IMR-90 (cell line): ENCODE measurements around the gene KMT2E. TPM values are rescaled to one million over a fixed set of nuclear protein-coding genes. Genes with fewer than 3 reads are reported as not detected.

Source experiments
- ATAC-seq: fragments of 200-7000 bp; cut with Tn5 transposase; 2 replicates; pipeline ENCODE4 v1.9.1; 2020; ENCODE audit warnings: low read depth, mild to moderate bottlenecking, moderate library complexity
- BruUV-seq: library from RNA; stranded (reverse); fragments of 400-500 nt; replicated peaks from 2 replicates; lab custom pipeline; 2021; lab: Mats Ljungman, UMichigan
- CTCF ChIA-PET: fragments of 300-600 bp; formaldehyde crosslinking; extraction: SDS; loops from one replicate; lab custom pipeline; 2021; ENCODE audit warnings: antibody characterized with exemption; lab: Yijun Ruan, JAX
- POLR2A ChIA-PET: fragments of 300-600 bp; sonication (Branson Sonifier 250); formaldehyde crosslinking; loops from one replicate; lab custom pipeline; 2022; ENCODE audit warnings: antibody characterized with exemption; ENCODE audit not compliant: unreplicated experiment; lab: Charles Lee
- DNase-seq: peaks from one replicate; pipeline ENCODE4 v3.0.0; 2013
- H2AFZ ChIP-seq: replicated peaks from 2 replicates; pipeline ENCODE3; 2013; ENCODE audit warnings: low read length, mild to moderate bottlenecking; ENCODE audit not compliant: poor library complexity
- H2AK5ac ChIP-seq: 2 replicates; pipeline ENCODE4 v1.6.1; 2013; ENCODE audit warnings: low read depth, low read length, inconsistent platforms
- H2AK9ac ChIP-seq: replicated peaks from 2 replicates; pipeline ENCODE3; 2013; ENCODE audit warnings: mild to moderate bottlenecking, low read depth, low read length, moderate library complexity; ENCODE audit not compliant: poor library complexity
- H2BK120ac ChIP-seq: 2 replicates; pipeline ENCODE4 v1.6.1; 2013; ENCODE audit warnings: low read depth, low read length, inconsistent platforms
- H2BK15ac ChIP-seq: 3 replicates; pipeline ENCODE4 v1.6.1; 2013; ENCODE audit warnings: low read depth, low read length, inconsistent platforms
- H2BK20ac ChIP-seq: 2 replicates; pipeline ENCODE4 v1.6.1; 2013; ENCODE audit warnings: low read depth, mild to moderate bottlenecking, inconsistent platforms, low read length, moderate library complexity
- H2BK5ac ChIP-seq: 2 replicates; pipeline ENCODE4 v1.6.1; 2013; ENCODE audit warnings: mild to moderate bottlenecking, low read depth, low read length, inconsistent platforms; ENCODE audit not compliant: poor library complexity, severe bottlenecking
- H3K14ac ChIP-seq: replicated peaks from 2 replicates; pipeline ENCODE4 v1.6.1; 2013; ENCODE audit warnings: low read depth, low read length, inconsistent platforms
- H3K18ac ChIP-seq: 2 replicates; pipeline ENCODE4 v1.6.1; 2013; ENCODE audit warnings: low read depth, low read length, control low read depth
- H3K23ac ChIP-seq: 2 replicates; pipeline ENCODE4 v1.6.1; 2013; ENCODE audit warnings: low read depth, low read length, inconsistent platforms
- H3K27ac ChIP-seq: 2 replicates; pipeline ENCODE4 v1.5.1; 2013; ENCODE audit warnings: mild to moderate bottlenecking, control low read depth, low read length; ENCODE audit not compliant: insufficient read depth
- H3K27me3 ChIP-seq: 2 replicates; pipeline ENCODE4 v1.6.1; 2013; ENCODE audit warnings: low read length; ENCODE audit not compliant: control insufficient read depth, insufficient read depth
- H3K36me3 ChIP-seq: 2 replicates; pipeline ENCODE4 v1.6.1; 2013; ENCODE audit warnings: low read length, mixed read lengths; ENCODE audit not compliant: control insufficient read depth, insufficient read depth
- H3K4ac ChIP-seq: 2 replicates; pipeline ENCODE4 v1.6.1; 2013; ENCODE audit warnings: low read depth, low read length, inconsistent platforms
- H3K4me1 ChIP-seq: 2 replicates; pipeline ENCODE4 v1.6.1; 2013; ENCODE audit warnings: low read length, mixed read lengths; ENCODE audit not compliant: control insufficient read depth, insufficient read depth
- H3K4me2 ChIP-seq: 2 replicates; pipeline ENCODE4 v1.6.1; 2013; ENCODE audit warnings: low read depth, mild to moderate bottlenecking, control low read depth, low read length, moderate library complexity
- H3K4me3 ChIP-seq: 2 replicates; pipeline ENCODE4 v1.5.1; 2013; ENCODE audit warnings: low read depth, mild to moderate bottlenecking, control low read depth, low read length, moderate library complexity; ENCODE audit not compliant: insufficient read depth
- H3K56ac ChIP-seq: 2 replicates; pipeline ENCODE4 v1.6.1; 2013; ENCODE audit warnings: low read length, inconsistent platforms; ENCODE audit not compliant: insufficient read depth; ENCODE audit errors: extremely low read depth
- H3K79me1 ChIP-seq, 2 experiments: 2 replicates each; pipeline ENCODE4 v1.6.1; 2013; ENCODE audit warnings: low read length in 2 of 2, inconsistent platforms in 1 of 2, low read depth in 1 of 2
- H3K9ac ChIP-seq: 2 replicates; pipeline ENCODE4 v1.6.1; 2013; ENCODE audit warnings: low read depth, low read length, control low read depth
- H3K9me1 ChIP-seq: 2 replicates; pipeline ENCODE4 v1.6.1; 2013; ENCODE audit warnings: low read length, inconsistent platforms; ENCODE audit not compliant: insufficient read depth
- H3K9me3 ChIP-seq: 2 replicates; pipeline ENCODE4 v1.6.1; 2013; ENCODE audit warnings: low read length; ENCODE audit not compliant: control insufficient read depth, insufficient read depth
- H4K20me1 ChIP-seq: 2 replicates; pipeline ENCODE4 v1.6.1; 2013; ENCODE audit warnings: low read length, inconsistent platforms; ENCODE audit not compliant: insufficient read depth
- H4K5ac ChIP-seq: 2 replicates; pipeline ENCODE4 v1.6.1; 2013; ENCODE audit warnings: mild to moderate bottlenecking, low read depth, low read length, control low read depth
- H4K8ac ChIP-seq, 2 experiments: 2 replicates each; pipeline ENCODE4 v1.6.1; 2013; ENCODE audit warnings: low read depth in 2 of 2, low read length in 2 of 2, control low read depth in 1 of 2, inconsistent platforms in 1 of 2
- H4K91ac ChIP-seq: 2 replicates; pipeline ENCODE4 v1.6.1; 2013; ENCODE audit warnings: low read depth, low read length, inconsistent platforms; ENCODE audit not compliant: insufficient read depth
- CHD1 ChIP-seq: IDR thresholded peaks from 2 replicates; pipeline ENCODE4 v1.6.1; 2012; ENCODE audit warnings: low read depth, low read length, improper control_type of control experiment
- FOS ChIP-seq: fragments of 150-350 bp; IDR thresholded peaks from 2 replicates; pipeline ENCODE4 v1.6.1; 2016; ENCODE audit warnings: low read depth, low read length
- POLR2A ChIP-seq: IDR thresholded peaks from 2 replicates; pipeline ENCODE4 v1.6.1; 2012; ENCODE audit warnings: mild to moderate bottlenecking, low read depth, low read length
- WGBS, 2 experiments: methylation state at CpG; one replicate each; pipeline versions ENCODE4 v1.1.5 to v1.1.7; 2013; ENCODE audit warnings: missing lambda C conversion rate in 2 of 2; ENCODE audit not compliant: insufficient read length in 1 of 2; ENCODE audit errors: extremely low coverage in 2 of 2; 5-methylcytosine and 5-hydroxymethylcytosine counted together
- dilution Hi-C: fragments of 300-500 bp; cut with HindIII; formaldehyde crosslinking; loops from one replicate; pipeline ENCODE4 v1.14.3; 2018; ENCODE audit warnings: low sequenced_read_pairs; ENCODE audit not compliant: unreplicated experiment
- in situ Hi-C: fragments of 300-500 bp; cut with MboI; formaldehyde crosslinking; loops from 3 replicates; pipeline ENCODE4 v1.14.3; 2019; ENCODE audit warnings: low sequenced_read_pairs, inconsistent platforms, mixed read lengths
- intact Hi-C: fragments of 100-400 bp; cut with micrococcal nuclease; formaldehyde crosslinking; loops from 2 replicates; pipeline ENCODE4 v1.10.0; 2022
- polyA plus RNA-seq, 3 experiments: library from polyadenylated mRNA; depleted of rRNA; stranded (reverse); fragments of >200 nt; gene quantifications; 2 replicates each; pipeline ENCODE4 v1.2.3, GENCODE V29; 2012; ENCODE audit warnings: low replicate concordance in 1 of 3
- total RNA-seq: library from RNA; depleted of rRNA; stranded (reverse); fragments of >200 nt; gene quantifications from 2 replicates; pipeline ENCODE4 v1.2.3, GENCODE V29; 2012
- TF ChIP-seq, protein P1 (sequence below): conservative IDR thresholded peaks from 2 replicates; pipeline ENCODE4 v1.5.1; 2012; ENCODE audit warnings: mild to moderate bottlenecking, low read depth, low read length, improper control_type of control experiment

Gene KMT2E
- total and polyA plus RNA-seq, 2 of the 4 experiments (the other 2 are of a cell fraction), result 16.8 to 79.2 TPM

DNA sequence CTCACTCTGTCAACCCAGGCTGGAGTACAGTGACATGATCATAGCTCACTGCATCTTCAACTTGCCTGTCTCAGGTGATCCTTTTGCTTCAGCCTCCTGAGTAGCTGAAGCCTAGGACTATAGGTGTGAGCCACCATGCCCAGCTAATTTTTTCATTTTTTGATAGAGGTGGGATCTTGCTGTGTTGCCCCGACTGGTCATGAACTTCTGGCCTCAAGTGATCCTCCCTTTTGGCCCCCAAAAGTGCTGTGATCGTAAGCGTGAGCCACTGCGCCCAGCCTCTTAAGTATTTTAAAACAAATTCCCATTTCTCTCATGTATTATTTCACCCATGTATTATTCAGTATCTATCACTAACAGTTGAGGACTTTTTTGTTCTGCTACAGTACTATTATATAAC, 43.5 kb downstream of the KMT2E start:
- ATAC-seq (no peak), DNase-seq (no peak)
- Histone ChIP-seq H3K9me1 (peaks cover 3% of the 10 kb centered on the region; the same call in 1 of the 2 replicates), H4K20me1 (peaks cover 77% of the 10 kb centered on the region), H3K9ac (no peak overlapping the region), H3K4me3 (no peak overlapping the region), H3K79me1 (peaks cover 6 to 56% of the 10 kb centered on the region in 2 experiments; a peak in 3 of 4 replicates), H3K14ac (no peak overlapping the region), H2AFZ (no peak overlapping the region), H3K27me3 (no peaks in the 10 kb centered on the region), H3K56ac (no peak overlapping the region), H3K9me3 (no peaks in the 10 kb centered on the region), H4K5ac (no peak overlapping the region), H3K36me3 (peaks cover 15% of the 10 kb centered on the region), H3K18ac (no peak overlapping the region), H2BK20ac (no peak overlapping the region), H2AK9ac (no peak overlapping the region), H2AK5ac (no peak overlapping the region), H2BK120ac (no peak overlapping the region), H3K23ac (no peak overlapping the region), H4K8ac (no peak overlapping the region), H2BK15ac (no peak overlapping the region), H2BK5ac (no peak overlapping the region), H3K4me1 (peaks cover 3% of the 10 kb centered on the region; the same call in 1 of the 2 replicates), H4K91ac (no peak overlapping the region), H3K4ac (no peak overlapping the region), H3K4me2 (no peak overlapping the region), H3K27ac (no peak overlapping the region)
- intact Hi-C loops (loop anchor here (5.0 kb wide), 1 partner anchor 40 kb away; no protein-coding TSS in a partner anchor), in situ Hi-C loops (no loop called here), dilution Hi-C loops (no loop called here)
- ChIA-PET CTCF (no interaction called here), POLR2A (no interaction called here)
- no CpG with 5 or more reads among the region's 4 CpGs for WGBS, 2 experiments
- BruUV-seq, result no TSS peak
- TF ChIP-seq POLR2A, result no peak
- TF ChIP-seq, protein P1, sequence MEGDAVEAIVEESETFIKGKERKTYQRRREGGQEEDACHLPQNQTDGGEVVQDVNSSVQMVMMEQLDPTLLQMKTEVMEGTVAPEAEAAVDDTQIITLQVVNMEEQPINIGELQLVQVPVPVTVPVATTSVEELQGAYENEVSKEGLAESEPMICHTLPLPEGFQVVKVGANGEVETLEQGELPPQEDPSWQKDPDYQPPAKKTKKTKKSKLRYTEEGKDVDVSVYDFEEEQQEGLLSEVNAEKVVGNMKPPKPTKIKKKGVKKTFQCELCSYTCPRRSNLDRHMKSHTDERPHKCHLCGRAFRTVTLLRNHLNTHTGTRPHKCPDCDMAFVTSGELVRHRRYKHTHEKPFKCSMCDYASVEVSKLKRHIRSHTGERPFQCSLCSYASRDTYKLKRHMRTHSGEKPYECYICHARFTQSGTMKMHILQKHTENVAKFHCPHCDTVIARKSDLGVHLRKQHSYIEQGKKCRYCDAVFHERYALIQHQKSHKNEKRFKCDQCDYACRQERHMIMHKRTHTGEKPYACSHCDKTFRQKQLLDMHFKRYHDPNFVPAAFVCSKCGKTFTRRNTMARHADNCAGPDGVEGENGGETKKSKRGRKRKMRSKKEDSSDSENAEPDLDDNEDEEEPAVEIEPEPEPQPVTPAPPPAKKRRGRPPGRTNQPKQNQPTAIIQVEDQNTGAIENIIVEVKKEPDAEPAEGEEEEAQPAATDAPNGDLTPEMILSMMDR, result no peak
- TF ChIP-seq FOS, result no peak
- no peak for TF ChIP-seq CHD1
